GM12878 (cell line): ENCODE measurements around the gene SGMS1. TPM values are rescaled to one million over a fixed set of nuclear protein-coding genes. Genes with fewer than 3 reads are reported as not detected.

Experiments
- ATAC-seq: fragments of 200-7000 bp; cut with Tn5 transposase; 3 replicates; pipeline ENCODE4 v1.9.1; 2020; ENCODE audit warnings: mild to moderate bottlenecking, moderate library complexity
- BruUV-seq: library from RNA; stranded (reverse); fragments of 400-500 nt; replicated peaks from 2 replicates; lab custom pipeline; 2021; lab: Mats Ljungman, UMichigan
- CTCF ChIA-PET: fragments of 300-600 bp; sonication (Branson Sonifier 250); formaldehyde crosslinking; extraction: SDS; loops from one replicate; lab custom pipeline; 2021; ENCODE audit warnings: inconsistent platforms; lab: Yijun Ruan, JAX
- POLR2A ChIA-PET: fragments of 350-600 bp; formaldehyde crosslinking; extraction: SDS; loops from one replicate; lab custom pipeline; 2021; ENCODE audit warnings: inconsistent platforms; lab: Charles Lee
- RAD21 ChIA-PET: fragments of 300-600 bp; sonication (Branson Sonifier 250); formaldehyde crosslinking; loops from one replicate; lab custom pipeline; 2023; ENCODE audit warnings: antibody characterized with exemption; ENCODE audit not compliant: unreplicated experiment; lab: Charles Lee
- SMC1A ChIA-PET: fragments of 300-600 bp; sonication (Branson Sonifier 250); formaldehyde crosslinking; loops from one replicate; lab custom pipeline; 2023; ENCODE audit not compliant: unreplicated experiment, uncharacterized antibody; lab: Charles Lee
- DNase-seq: peaks from one replicate; pipeline ENCODE4 v3.0.0-alpha.2; 2011; ENCODE audit warnings: low read depth, low spot score
- FAIRE-seq: peaks from 3 replicates; lab custom pipeline; 2011; peaks lifted over from hg19 to GRCh38; lab: Jason Lieb, UNC
- H2AFZ ChIP-seq: 2 replicates; pipeline ENCODE4 v1.6.0; 2011; ENCODE audit warnings: low read depth, low read length, control low read depth; ENCODE audit not compliant: control insufficient read depth
- H3K27ac ChIP-seq: 2 replicates; pipeline ENCODE4 v1.5.1; 2011; ENCODE audit warnings: control low read depth; ENCODE audit not compliant: control insufficient read depth, insufficient read depth
- H3K27me3 ChIP-seq, 2 experiments: replicated peaks in 1 of 2; 2 replicates each; pipeline versions ENCODE4 v1.6.0 to v1.6.1; 2011; ENCODE audit warnings: low read length in 1 of 2; ENCODE audit not compliant: control insufficient read depth in 2 of 2, insufficient read depth in 2 of 2
- H3K36me3 ChIP-seq, 2 experiments: 2 replicates each; pipeline ENCODE4 v1.5.1; 2011; ENCODE audit warnings: low read length in 1 of 2; ENCODE audit not compliant: control insufficient read depth in 2 of 2, insufficient read depth in 2 of 2
- H3K4me1 ChIP-seq: 2 replicates; pipeline ENCODE4 v1.6.1; 2011; ENCODE audit warnings: mild to moderate bottlenecking, low read length, moderate library complexity, mixed read lengths; ENCODE audit not compliant: control insufficient read depth, insufficient read depth
- H3K4me2 ChIP-seq: 2 replicates; pipeline ENCODE4 v1.6.0; 2011; ENCODE audit warnings: control low read depth; ENCODE audit not compliant: control insufficient read depth, insufficient read depth
- H3K4me3 ChIP-seq: fragments of 200-600 bp; sonication (generic); 2 replicates; pipeline ENCODE4 v1.5.1; 2016
- H3K79me2 ChIP-seq: 2 replicates; pipeline ENCODE4 v1.6.0; 2011; ENCODE audit warnings: low read length; ENCODE audit not compliant: control insufficient read depth, insufficient read depth
- H3K9ac ChIP-seq: 2 replicates; pipeline ENCODE4 v1.8.0; 2011; ENCODE audit warnings: low read length, control low read depth, mixed read lengths; ENCODE audit not compliant: control insufficient read depth, insufficient read depth
- H3K9me3 ChIP-seq: replicated peaks from 3 replicates; pipeline ENCODE4 v1.5.1; 2011; ENCODE audit warnings: mild to moderate bottlenecking, low read length; ENCODE audit not compliant: control insufficient read depth, insufficient read depth
- H4K20me1 ChIP-seq: 2 replicates; pipeline ENCODE4 v1.6.0; 2011; ENCODE audit not compliant: control insufficient read depth, insufficient read depth
- ATF2 ChIP-seq: IDR thresholded peaks from 2 replicates; pipeline ENCODE4 v1.6.1; 2012; ENCODE audit warnings: low read length, inconsistent platforms
- ATF3 ChIP-seq: IDR thresholded peaks from 2 replicates; pipeline ENCODE4 v1.6.1; 2011; ENCODE audit warnings: low read depth, mild to moderate bottlenecking, low read length, moderate library complexity, borderline replicate concordance; ENCODE audit errors: extremely low read depth
- BCL11A ChIP-seq: IDR thresholded peaks from 2 replicates; pipeline ENCODE4 v1.6.1; 2011; ENCODE audit warnings: low read depth, low read length
- CBX5 ChIP-seq: sonication (generic); IDR thresholded peaks from 2 replicates; pipeline ENCODE4 v1.6.1; 2016; ENCODE audit warnings: low read depth, moderate library complexity, mild to moderate bottlenecking, inconsistent platforms
- NFIC ChIP-seq: IDR thresholded peaks from 2 replicates; pipeline ENCODE4 v1.6.1; 2012; ENCODE audit warnings: low read depth, mild to moderate bottlenecking, inconsistent platforms, low read length, moderate library complexity
- NFYB ChIP-seq: IDR thresholded peaks from 2 replicates; pipeline ENCODE4 v1.6.1; 2011; ENCODE audit warnings: low read depth, mild to moderate bottlenecking, low read length, improper control_type of control experiment, moderate library complexity; ENCODE audit not compliant: insufficient read depth
- RUNX3 ChIP-seq: IDR thresholded peaks from 2 replicates; pipeline ENCODE4 v1.6.1; 2012; ENCODE audit warnings: low read length, inconsistent platforms
- SIX5 ChIP-seq: IDR thresholded peaks from 2 replicates; pipeline ENCODE4 v1.6.1; 2011; ENCODE audit warnings: mild to moderate bottlenecking, low read depth, low read length, moderate library complexity; ENCODE audit not compliant: severe bottlenecking
- STAT1 ChIP-seq: fragments of 450-650 bp; conservative IDR thresholded peaks from 2 replicates; pipeline ENCODE4 v1.6.1; 2014; ENCODE audit warnings: antibody characterized with exemption, mild to moderate bottlenecking
- YBX1 ChIP-seq: fragments of 450-650 bp; IDR thresholded peaks from 2 replicates; pipeline ENCODE4 v1.6.1; 2016; ENCODE audit warnings: antibody characterized with exemption
- ZNF274 ChIP-seq: IDR thresholded peaks from one replicate; pipeline ENCODE4 v1.8.0; 2011; ENCODE audit not compliant: insufficient read length, insufficient read depth
- ZNF384 ChIP-seq: IDR thresholded peaks from 2 replicates; pipeline ENCODE4 v1.6.1; 2012; ENCODE audit warnings: low read depth, mild to moderate bottlenecking, low read length, improper control_type of control experiment, borderline replicate concordance
- in situ Hi-C: fragments of 300-500 bp; cut with MboI; formaldehyde crosslinking; loops from 9 replicates; pipeline ENCODE4 v1.14.3; 2018; ENCODE audit warnings: mixed read lengths
- intact Hi-C: fragments of 100-400 bp; cut with micrococcal nuclease; formaldehyde crosslinking; loops from one replicate; pipeline ENCODE4 v1.14.2; 2022; ENCODE audit not compliant: unreplicated experiment
- polyA plus RNA-seq, 11 experiments: library from polyadenylated mRNA; depleted of rRNA in 4 of 11; unstranded in 6 of 11; stranded (reverse) in 5 of 11; fragments of >200 nt; fragmentation: Nextera tagmentation in 4 of 11; fragmentation: Illumina TruSeq in 1 of 11; extraction: Ambion mirVana in 4 of 11; extraction: Trizol in 1 of 11; gene quantifications; 1 replicate in 1 of 11; 2 replicates in 10 of 11; pipeline versions ENCODE4 v1.2.1 to v1.2.3, GENCODE V29; 2011 to 2016; ENCODE audit warnings: inconsistent platforms in 2 of 11, missing spikeins in 2 of 11, low read depth in 1 of 11
- total RNA-seq, 4 experiments: library from RNA; depleted of rRNA in 3 of 4; stranded (reverse); fragments of >200 nt in 3 of 4; fragmentation: Illumina TruSeq in 1 of 4; extraction: Trizol in 1 of 4; gene quantifications; 2 replicates each; pipeline versions ENCODE4 v1.2.1 to v1.2.3, GENCODE V29; 2013 to 2021
- TF ChIP-seq, protein P1 (sequence below): fragments of 450-650 bp; IDR thresholded peaks from 2 replicates; pipeline ENCODE4 v1.6.1; 2016; ENCODE audit warnings: mild to moderate bottlenecking

SGMS1 gene
- total and polyA plus RNA-seq, 10 of the 15 experiments (the other 5 are each of a cell fraction or from before 2014, with no cell fraction given) = 1.4 to 14.5 (median 4.9) TPM

GRCh38 chr10:50526185-50526584 is 97.6 kb downstream of the SGMS1 start (continued):
- TF ChIP-seq ATF3 (no peak), ZNF274 (no peak), BCL11A (no peak), CBX5 (no peak), RUNX3 (no peak)

DNA sequence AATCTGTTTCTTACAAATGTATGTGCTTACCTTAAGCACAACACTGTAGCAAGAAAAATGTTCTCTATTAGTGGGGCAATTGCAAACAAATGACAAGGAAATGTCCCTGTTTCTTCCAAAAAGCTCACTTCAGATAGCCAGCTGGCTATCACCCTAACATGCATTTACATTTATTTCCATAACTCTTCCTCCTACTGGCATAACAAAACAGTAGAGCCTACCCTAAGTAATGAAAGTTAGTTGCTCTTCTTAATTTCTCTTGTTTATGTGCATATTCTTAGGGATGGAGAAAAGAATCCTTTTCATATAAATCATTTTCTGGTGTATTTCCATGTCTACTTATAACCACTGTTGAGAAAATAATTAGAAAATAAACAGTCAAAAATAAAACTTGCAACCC is 100.4 kb downstream of the SGMS1 start:
- Histone ChIP-seq H3K4me2 (no peak overlapping the region), H3K9ac (no peak overlapping the region), H3K79me2 (no peaks in the 10 kb centered on the region), H4K20me1 (no peaks in the 10 kb centered on the region), H3K9me3 (no peaks in the 10 kb centered on the region), H3K27ac (no peak overlapping the region), H3K27me3 (no peaks in the 10 kb centered on the region), H2AFZ (no peak overlapping the region), H3K4me3 (no peak overlapping the region), H3K4me1 (no peaks in the 10 kb centered on the region), H3K36me3 (no peaks in the 10 kb centered on the region)
- TF ChIP-seq NFYB = no peak
- TF ChIP-seq ZNF384 = no peak
- TF ChIP-seq NFIC = no peak
- TF ChIP-seq, protein P1, sequence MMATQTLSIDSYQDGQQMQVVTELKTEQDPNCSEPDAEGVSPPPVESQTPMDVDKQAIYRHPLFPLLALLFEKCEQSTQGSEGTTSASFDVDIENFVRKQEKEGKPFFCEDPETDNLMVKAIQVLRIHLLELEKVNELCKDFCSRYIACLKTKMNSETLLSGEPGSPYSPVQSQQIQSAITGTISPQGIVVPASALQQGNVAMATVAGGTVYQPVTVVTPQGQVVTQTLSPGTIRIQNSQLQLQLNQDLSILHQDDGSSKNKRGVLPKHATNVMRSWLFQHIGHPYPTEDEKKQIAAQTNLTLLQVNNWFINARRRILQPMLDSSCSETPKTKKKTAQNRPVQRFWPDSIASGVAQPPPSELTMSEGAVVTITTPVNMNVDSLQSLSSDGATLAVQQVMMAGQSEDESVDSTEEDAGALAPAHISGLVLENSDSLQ = no peak
- no peak for TF ChIP-seq YBX1
- no peak for TF ChIP-seq SIX5
- no peak for TF ChIP-seq ATF2
- no peak for TF ChIP-seq STAT1
- SMC1A ChIA-PET = interaction anchor here (1.2 to 1.8 kb wide), 3 partner anchors 10 to 98 kb away, joined by 3 to 13 read pairs (median 6); no protein-coding TSS in a partner anchor
- POLR2A ChIA-PET = interaction anchor here (1.4 kb wide), 1 partner anchor 9 kb away, joined by 3 read pairs; no protein-coding TSS in a partner anchor
- no peak for FAIRE-seq
- no TSS peak for BruUV-seq
- intact Hi-C loops = no loop called here
- RAD21 ChIA-PET = no interaction called here
- CTCF ChIA-PET = interaction anchor here (2.4 kb wide), 1 partner anchor 11 kb away, joined by 12 read pairs; no protein-coding TSS in a partner anchor
- in situ Hi-C loops = no loop called here
- no peak for DNase-seq
- ATAC-seq = no peak
